Measurements from ENCODE around the gene CEMIP. TPM values are rescaled to one million over a fixed set of nuclear protein-coding genes. Genes with fewer than 3 reads are reported as not detected.
A peak's percentile ranks its signal among the peaks of the same experiment; 100 is the strongest.

CEMIP gene
- total RNA-seq = 1 to 10 TPM in 2 of 4 donors, under 1 TPM in 1, not detected in 1; 0.21 to 1.4 (median 1.2) TPM

- 1 to 2% methylated on average over 21 to 40 of the region's 75 CpGs for WGBS, 2 donors
- DNase-seq (ENCODE audit: low spot score in 2 of 2) = peak; percentile 30 to 59
- no peak within 1 kb of the TSS for H3K27ac ChIP-seq
Observed at GRCh38 chr15:80778964-80779657, at the start of gene CEMIP. Gene CEMIP (plus strand): TSS chr15:80779370. CDS start chr15:80873880, 94,510 bp downstream.

GRCh38 chr15:80730387-80730786, 48.8 kb upstream of the CEMIP start:
- Histone ChIP-seq H3K36me3 (no peaks in the 10 kb centered on the region), H3K4me1 (no peaks in the 10 kb centered on the region), H3K9me3 (no peaks in the 10 kb centered on the region), H3K27me3 (no peaks in the 10 kb centered on the region), H3K4me3 (no peak overlapping the region), H3K27ac (no peak overlapping the region)
- TF ChIP-seq CTCF (IDR thresholded peaks at IDR 0.05) = no peak
- no peak for TF ChIP-seq EP300 (IDR thresholded peaks at IDR 0.05)
- TF ChIP-seq POLR2A (IDR thresholded peaks at IDR 0.05) = no peak
- WGBS, 2 donors = 83 to 84% methylated on average over 7 of the region's 7 CpGs
- no peak for DNase-seq (ENCODE audit: low spot score in 2 of 2)

More at GRCh38 chr15:80778964-80779657, at the start of gene CEMIP:
- TF ChIP-seq POLR2A (IDR thresholded peaks at IDR 0.05) = no peak
- no peak for TF ChIP-seq EP300 (IDR thresholded peaks at IDR 0.05)
- TF ChIP-seq CTCF (IDR thresholded peaks at IDR 0.05) = peak; percentile 42 to 89 (median 59)
- Histone ChIP-seq H3K27me3 (peaks cover 0 to 51% of the 10 kb centered on the region in 2 donors), H3K4me3 (peak within 1 kb of the TSS; percentile 29 to 53 (median 43)), H3K4me1 (peaks cover 0 to 35% (median 23%) of the 10 kb centered on the region in 4 donors), H3K9me3 (no peaks in the 10 kb centered on the region), H3K36me3 (no peaks in the 10 kb centered on the region)

DNA sequence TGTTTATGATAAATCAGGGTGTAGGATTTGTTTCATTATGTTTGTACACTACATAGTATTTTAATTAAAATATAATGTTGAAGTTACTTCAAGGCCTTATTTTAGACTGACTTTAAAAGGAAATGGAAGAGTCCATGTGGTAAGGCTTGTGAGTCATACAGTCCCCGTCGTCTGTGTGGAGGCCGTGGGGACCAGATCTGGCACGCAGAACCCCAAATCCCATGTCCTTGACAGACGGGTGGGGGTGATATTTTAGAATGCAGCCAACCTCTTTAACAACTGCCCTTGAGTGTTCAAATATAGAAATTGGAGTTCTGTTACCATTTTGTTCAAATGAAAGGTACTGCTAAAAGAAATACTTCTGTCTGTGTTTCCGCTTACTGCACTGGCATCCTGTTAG, 48.2 kb upstream of the CEMIP start:
- no peaks in the 10 kb centered on the region for H3K27me3 ChIP-seq
- 80 to 84% methylated on average over 6 of the region's 6 CpGs for WGBS, 2 donors

GRCh38 chr15:80732167-80732566, 47.0 kb upstream of the CEMIP start:
- H3K4me1 ChIP-seq = no peaks in the 10 kb centered on the region
- no peaks in the 10 kb centered on the region for H3K9me3 ChIP-seq
- TF ChIP-seq POLR2A (IDR thresholded peaks at IDR 0.05) = no peak
- H3K4me3 ChIP-seq = no peak overlapping the region
- no peaks in the 10 kb centered on the region for H3K27me3 ChIP-seq
- no peak overlapping the region for H3K27ac ChIP-seq
- H3K36me3 ChIP-seq = no peaks in the 10 kb centered on the region
- DNase-seq (ENCODE audit: low spot score in 2 of 2) = no peak
- WGBS, 2 donors = 63 to 73% methylated on average over 6 of the region's 6 CpGs

More for the DNA sequence above, 48.2 kb upstream of the CEMIP start:
- H3K4me3 ChIP-seq = no peak overlapping the region
- no peak for DNase-seq (ENCODE audit: low spot score in 2 of 2)
- no peaks in the 10 kb centered on the region for H3K36me3 ChIP-seq
- TF ChIP-seq CTCF (IDR thresholded peaks at IDR 0.05) (no peak), EP300 (IDR thresholded peaks at IDR 0.05) (no peak), POLR2A (IDR thresholded peaks at IDR 0.05) (no peak)
- no peaks in the 10 kb centered on the region for H3K4me1 ChIP-seq
- no peaks in the 10 kb centered on the region for H3K9me3 ChIP-seq
- H3K27ac ChIP-seq = no peak overlapping the region

DNA sequence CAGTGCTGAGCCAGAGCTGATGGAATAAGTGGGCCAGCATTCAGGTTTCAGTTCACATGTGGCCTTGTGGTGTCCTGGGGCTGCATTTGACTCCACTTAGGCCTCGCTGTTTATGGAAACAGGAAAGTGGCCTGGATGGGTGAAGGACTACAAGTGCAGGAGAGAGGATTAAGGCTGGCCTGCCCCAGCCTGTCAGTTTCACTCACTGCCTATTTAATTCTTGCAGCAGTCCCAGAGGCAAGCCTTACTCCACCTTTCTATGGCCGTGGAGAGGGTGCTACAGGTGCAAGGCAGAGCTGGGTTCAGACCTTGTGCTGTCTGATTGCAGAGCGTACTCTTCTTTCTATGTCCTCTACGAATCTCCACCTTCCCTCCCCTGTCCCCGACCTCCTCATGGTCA, 46.4 kb upstream of the CEMIP start:
- TF ChIP-seq EP300 (IDR thresholded peaks at IDR 0.05) = no peak
- TF ChIP-seq CTCF (IDR thresholded peaks at IDR 0.05) = no peak
- no peak for TF ChIP-seq POLR2A (IDR thresholded peaks at IDR 0.05)
- no peaks in the 10 kb centered on the region for H3K9me3 ChIP-seq
- H3K27ac ChIP-seq = no peak overlapping the region
- H3K4me1 ChIP-seq = no peaks in the 10 kb centered on the region
- no peak overlapping the region for H3K4me3 ChIP-seq
- no peak for DNase-seq (ENCODE audit: low spot score in 2 of 2)
- H3K27me3 ChIP-seq = no peaks in the 10 kb centered on the region
- no peaks in the 10 kb centered on the region for H3K36me3 ChIP-seq
- WGBS, 2 donors = 83 to 88% methylated on average over 5 of the region's 5 CpGs
